MV-4-11 (cell line): Measurements from ENCODE around the gene HDLBP.

Experiments
- DNase-seq: peaks from one replicate; lab custom pipeline; 2025; lab: John Stamatoyannopoulos, UW

HDLBP gene

DNA sequence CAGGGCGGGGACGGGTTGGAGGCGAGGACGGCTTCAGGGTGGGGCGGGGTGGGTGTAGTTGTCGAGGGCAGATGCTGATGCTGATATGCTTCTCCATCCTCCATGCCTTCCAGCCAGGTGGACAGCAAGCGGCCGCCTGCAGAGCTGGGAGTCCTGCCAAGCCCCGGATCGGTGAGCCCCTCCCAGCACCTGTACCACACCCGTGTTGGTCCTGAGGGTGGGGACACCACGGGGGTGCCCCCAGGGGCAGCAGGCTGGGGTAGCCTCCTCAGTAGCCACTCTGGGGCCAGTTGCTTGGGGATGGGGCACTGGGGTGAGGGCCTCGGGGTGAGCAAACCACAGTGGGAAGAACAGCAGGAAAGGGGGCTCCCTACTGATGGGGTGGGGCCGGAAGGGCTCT, 124.4 kb downstream of the HDLBP start:
- DNase-seq, result no peak

DNA sequence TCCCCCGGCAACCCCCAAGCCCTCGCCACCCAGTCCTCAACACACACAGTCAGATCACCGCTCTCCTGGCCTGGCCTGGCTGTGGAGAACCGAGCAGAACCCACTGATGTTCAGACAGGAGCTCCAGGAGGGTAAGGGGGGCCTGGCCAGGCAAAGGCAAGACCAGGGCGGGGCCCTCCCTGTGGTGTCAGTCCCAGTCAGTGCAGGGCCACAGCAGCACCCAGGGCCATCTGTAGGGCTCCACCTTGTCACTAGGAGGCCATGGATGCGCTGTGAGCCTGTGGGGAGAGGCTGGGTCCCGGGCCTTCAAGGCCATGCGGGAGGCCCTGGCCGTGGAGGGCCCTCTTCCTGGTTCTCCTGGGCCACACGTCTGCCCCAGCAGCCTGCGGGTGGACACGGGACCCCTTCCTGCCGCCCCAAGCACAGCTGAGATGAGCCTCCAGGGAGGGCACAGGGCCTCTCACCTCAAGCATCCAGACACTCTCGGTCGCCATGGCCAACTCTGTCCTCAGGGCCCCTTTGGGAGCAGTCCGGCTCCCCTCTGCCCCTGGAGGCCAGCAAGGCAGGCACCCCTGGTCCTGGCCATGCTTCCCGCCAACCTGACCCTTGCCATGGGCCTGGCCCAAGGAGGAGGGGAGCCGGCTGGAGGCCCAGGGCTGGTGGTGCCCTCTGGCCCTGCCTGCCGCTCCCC, 125.0 kb downstream of the HDLBP start:
- DNase-seq, result no peak

- no peak for DNase-seq
These were observed 125.6 kb downstream of the HDLBP start for GRCh38 chr2:241189856-241190201.

GRCh38 chr2:241189093-241189855, 126.2 kb downstream of the HDLBP start:
- no peak for DNase-seq

DNA sequence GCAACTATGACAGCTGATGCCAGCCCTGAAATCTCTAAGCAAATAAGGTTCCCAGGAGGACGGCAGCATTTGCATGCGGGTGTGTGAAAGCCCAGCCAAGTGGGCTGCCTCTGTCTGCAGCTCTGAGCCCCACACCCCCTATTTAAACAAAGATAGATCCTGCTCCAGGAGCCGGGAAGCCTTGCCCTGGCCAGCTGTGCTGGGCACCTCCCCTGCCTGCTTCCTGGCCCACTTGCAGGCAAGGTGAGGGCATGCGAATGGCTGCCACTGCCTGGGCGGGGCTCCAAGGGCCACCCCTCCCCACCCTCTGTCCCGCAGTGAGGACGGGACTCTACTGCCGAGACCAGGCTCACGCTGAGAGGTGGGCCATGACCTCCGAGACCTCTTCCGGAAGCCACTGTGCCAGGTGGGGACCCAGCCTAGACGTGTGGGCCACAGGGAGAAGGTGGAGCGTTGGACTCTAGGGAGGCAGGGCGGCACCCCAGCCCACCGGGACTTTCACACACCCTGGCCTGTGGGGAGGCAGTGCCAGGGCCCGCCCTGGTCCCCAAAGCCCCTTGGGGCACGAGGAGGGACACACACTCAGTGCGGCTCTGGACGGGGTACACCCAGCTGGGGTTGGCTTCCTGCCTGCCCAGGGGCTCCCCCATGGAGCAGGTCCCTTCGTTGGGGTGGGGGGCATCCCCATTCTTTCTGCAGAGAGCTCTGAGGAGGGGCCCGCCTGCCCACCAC, 126.9 kb downstream of the HDLBP start, which contains the start of gene ANO7:
Gene ANO7 (plus strand): TSS at position 317 of the 732 bp plus-strand sequence. CDS start 1,387 bp downstream, outside the sequence.
- DNase-seq, result no peak

DNA sequence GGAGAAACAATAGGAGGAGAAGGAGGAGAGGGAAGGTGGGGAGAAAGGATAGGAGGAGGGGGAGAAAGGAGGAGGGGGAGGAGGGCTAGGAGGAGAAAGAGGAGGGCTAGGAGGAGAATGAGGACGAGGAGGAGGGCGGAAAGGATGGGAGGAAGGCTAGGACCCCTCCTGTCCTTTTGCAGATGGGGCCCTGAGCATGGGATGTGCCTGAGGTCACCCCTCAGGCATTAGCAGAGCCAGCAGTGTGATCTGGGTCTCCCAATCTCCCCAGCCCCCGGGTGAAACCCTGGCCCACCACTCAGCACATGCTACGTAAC, 127.6 kb downstream of the HDLBP start:
- DNase-seq, result no peak

DNA sequence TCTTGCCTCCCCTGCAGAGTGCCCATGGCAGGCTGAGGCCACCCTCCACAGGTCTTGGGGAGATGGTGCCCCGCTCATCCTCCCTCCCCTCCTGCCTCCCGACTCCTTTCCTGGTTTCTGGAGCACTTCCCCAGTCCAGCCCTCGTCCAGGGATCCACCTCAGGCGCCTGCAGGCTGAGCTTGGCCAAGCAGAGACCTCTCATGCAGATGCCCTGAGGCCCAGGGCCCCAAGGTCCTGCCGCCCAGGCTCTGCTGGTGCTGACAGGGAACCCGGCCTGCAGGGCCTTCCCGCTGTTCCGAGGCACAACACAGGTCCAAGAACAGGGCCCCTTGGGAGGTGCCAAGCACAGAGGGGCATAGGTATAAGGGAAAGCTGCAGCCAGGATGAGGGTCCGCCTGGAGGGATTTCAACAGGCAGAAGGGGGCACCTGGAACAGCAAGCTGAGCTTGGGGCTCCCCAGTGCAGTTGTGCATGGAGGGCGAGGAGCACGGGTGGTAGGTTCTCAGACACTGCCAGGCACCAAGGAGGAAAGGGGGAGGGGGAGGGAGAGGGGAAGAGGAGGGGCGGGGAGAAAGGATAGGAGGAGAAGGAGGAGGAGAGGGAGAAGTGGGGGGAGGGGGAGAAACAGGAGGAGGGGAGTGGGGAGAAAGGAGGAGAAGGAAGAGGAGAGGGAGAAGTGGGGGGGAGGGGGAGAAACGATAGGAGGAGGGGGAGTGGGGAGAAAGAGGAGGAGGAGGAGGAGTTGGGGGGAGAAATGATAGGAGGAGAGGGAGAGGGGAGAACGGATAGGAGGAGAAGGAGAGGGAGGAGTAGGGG, 128.2 kb downstream of the HDLBP start:
- no peak for DNase-seq

DNA sequence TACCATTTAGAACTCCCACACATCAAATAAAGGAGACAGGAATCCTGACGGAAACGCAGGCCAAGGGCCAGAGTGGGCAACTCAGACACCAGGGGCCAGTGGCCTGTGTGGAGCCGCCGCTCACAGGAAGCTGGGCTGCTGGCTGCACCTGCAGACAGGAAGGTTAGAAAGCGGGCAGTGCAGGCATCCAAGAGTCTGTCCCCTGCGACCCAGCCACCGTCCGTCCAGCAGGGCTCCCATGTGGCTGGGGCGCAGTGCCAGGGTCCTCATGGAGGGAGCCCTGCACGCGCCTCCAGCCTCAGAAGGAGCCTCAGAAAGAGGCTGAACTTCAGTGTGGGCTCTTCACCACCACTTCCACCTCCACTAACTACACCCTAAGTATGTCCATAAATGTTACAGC, 129.5 kb downstream of the HDLBP start:
- DNase-seq, result no peak

- no peak for DNase-seq
These were observed 130.6 kb downstream of the HDLBP start for GRCh38 chr2:241184901-241185300.

DNA sequence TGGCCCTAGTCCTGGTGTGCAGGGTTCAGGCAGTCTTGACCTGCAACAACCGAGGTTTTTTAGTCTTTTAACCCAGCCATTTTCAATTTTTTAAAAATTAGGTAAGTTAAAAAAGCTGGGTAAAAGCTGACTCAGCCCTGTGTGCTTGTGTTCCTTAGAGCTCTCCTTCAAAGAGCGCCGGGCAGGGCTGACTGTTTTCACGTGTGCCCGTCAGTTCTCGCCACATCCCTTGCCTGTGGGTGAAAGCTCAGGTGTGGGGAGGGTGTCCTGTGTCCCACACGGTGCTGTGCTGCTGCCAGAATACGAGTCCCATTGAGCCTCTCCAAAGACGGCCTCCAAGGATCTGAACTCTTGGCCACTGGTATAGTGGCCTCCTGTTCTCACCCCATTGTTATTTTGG, 132.3 kb downstream of the HDLBP start:
- DNase-seq, result no peak

GRCh38 chr2:241182531-241183133, 132.8 kb downstream of the HDLBP start:
- no peak for DNase-seq

GRCh38 chr2:241182126-241182525, 133.3 kb downstream of the HDLBP start:
- no peak for DNase-seq

GRCh38 chr2:241180495-241180894, 135.0 kb downstream of the HDLBP start:
- no peak for DNase-seq

GRCh38 chr2:241179899-241180298, 135.6 kb downstream of the HDLBP start:
- DNase-seq, result no peak

DNA sequence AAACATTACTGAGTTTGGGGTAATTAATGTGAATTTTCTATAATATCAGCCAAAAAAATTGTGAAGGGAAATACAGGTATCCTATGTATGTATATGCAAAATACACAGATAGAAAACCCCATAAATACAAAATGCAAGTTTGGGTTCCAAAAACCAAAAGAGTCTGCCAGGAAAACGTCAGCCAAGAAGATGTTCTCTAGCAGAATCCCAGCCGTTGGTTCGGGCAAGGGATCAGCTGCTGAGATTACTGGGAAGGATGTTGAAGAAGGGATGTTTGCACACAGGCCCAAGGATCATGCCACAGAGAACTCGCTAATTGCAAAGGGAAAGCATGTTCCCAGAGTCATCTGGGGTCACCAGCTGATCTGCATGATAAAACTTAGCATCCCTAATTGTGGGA, 136.5 kb downstream of the HDLBP start:
- no peak for DNase-seq

DNA sequence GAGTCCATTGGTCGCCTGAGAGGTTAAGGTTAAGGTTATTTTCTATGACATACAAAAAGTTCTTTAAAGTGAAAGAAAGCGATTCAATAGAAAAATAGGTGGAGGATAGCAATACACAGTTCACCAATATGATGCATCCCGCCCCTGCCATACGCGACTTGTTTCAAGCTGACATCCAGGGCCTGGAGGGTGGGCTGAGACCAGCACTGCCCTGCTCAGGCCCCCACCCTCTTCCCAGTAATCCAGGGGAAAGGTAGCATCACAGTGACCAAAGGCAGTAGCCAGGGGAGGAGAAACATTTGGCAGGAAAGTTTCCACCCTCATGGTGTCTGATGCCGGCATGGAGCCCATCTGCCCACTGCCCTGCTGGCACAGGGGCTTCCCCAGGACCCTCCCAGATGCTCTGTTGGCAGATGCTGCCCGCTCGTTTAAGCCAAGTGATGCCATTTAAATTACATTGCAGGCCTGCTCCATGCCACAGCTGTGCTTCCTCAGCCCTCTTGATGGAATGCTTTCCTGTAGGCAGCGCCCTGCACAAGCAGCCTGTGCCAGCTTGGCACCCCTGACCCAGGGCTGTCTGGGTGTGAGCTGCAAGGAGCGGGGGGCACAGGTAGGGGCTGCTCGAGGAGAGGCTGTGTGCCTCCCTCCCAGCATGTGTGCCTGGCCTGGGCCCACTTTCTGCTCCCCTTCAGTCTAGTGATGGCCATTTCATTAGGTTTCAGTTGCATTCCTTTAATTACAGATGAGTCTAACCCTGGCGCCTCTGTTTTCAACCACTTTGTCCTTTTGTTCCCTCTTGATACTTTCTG, 137.7 kb downstream of the HDLBP start:
- no peak for DNase-seq
